IPS-20b (cell line): ENCODE measurements around the gene HIPK4.

ENCODE experiments used
- H3K27ac ChIP-seq: one replicate; pipeline ENCODE4 v1.5.1; 2013; ENCODE audit warnings: low read length
- H3K27me3 ChIP-seq: 2 replicates; pipeline ENCODE4 v1.6.1; 2013; ENCODE audit warnings: mild to moderate bottlenecking, low read length, inconsistent platforms; ENCODE audit not compliant: insufficient read depth
- H3K36me3 ChIP-seq: 2 replicates; pipeline ENCODE4 v1.6.1; 2013; ENCODE audit warnings: low read depth, mild to moderate bottlenecking, inconsistent platforms, low read length, moderate library complexity; ENCODE audit not compliant: insufficient read depth
- H3K4me1 ChIP-seq: 2 replicates; pipeline ENCODE4 v1.6.1; 2013; ENCODE audit warnings: mild to moderate bottlenecking, control low read depth, inconsistent platforms, low read length, moderate library complexity; ENCODE audit not compliant: insufficient read depth
- H3K4me3 ChIP-seq: 2 replicates; pipeline ENCODE4 v1.5.1; 2013; ENCODE audit warnings: mild to moderate bottlenecking, low read length, inconsistent platforms
- H3K9ac ChIP-seq: 2 replicates; pipeline ENCODE4 v1.6.1; 2013; ENCODE audit warnings: low read depth, mild to moderate bottlenecking, inconsistent platforms, low read length, moderate library complexity
- H3K9me3 ChIP-seq: 2 replicates; pipeline ENCODE4 v1.6.1; 2013; ENCODE audit warnings: mild to moderate bottlenecking, low read depth, low read length, inconsistent platforms; ENCODE audit not compliant: insufficient read depth

The HIPK4 gene

DNA sequence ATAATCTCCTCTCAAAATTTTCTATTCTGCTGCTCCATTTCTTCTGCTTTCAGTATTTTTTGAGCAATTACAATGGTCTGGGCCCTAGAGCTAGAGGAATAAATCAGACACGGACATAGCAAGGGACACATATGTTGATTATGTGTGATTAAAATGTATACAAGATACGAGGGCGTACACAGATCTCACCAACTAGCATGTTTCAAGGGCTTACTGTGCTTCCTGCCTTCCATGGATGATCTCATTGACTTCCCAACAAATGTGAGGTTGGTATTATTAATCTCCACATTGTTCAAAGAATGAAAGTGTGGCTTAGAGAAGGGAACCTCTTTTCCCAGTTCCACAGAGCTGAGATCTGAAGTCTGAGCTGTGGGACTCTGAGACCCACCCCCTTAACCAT is 32.3 kb downstream of the HIPK4 start:
- no peak overlapping the region for H3K9ac ChIP-seq
- no peaks in the 10 kb centered on the region for H3K9me3 ChIP-seq
- no peaks in the 10 kb centered on the region for H3K4me1 ChIP-seq
- no peak overlapping the region for H3K27ac ChIP-seq
- H3K27me3 ChIP-seq: no peaks in the 10 kb centered on the region
- H3K36me3 ChIP-seq: no peaks in the 10 kb centered on the region
- H3K4me3 ChIP-seq: no peak overlapping the region

- Histone ChIP-seq H3K4me1 (no peaks in the 10 kb centered on the region), H3K9me3 (no peaks in the 10 kb centered on the region), H3K4me3 (no peak overlapping the region), H3K36me3 (no peaks in the 10 kb centered on the region), H3K27ac (no peak overlapping the region), H3K27me3 (no peaks in the 10 kb centered on the region), H3K9ac (no peak overlapping the region)
Measured at GRCh38 chr19:40356681-40357595, 33.0 kb downstream of the HIPK4 start.

- H3K9me3 ChIP-seq: no peaks in the 10 kb centered on the region
- no peaks in the 10 kb centered on the region for H3K36me3 ChIP-seq
- H3K9ac ChIP-seq: no peak overlapping the region
- H3K27me3 ChIP-seq: no peaks in the 10 kb centered on the region
- no peaks in the 10 kb centered on the region for H3K4me1 ChIP-seq
- no peak overlapping the region for H3K27ac ChIP-seq
- H3K4me3 ChIP-seq: no peak overlapping the region
Measured at GRCh38 chr19:40355975-40356680, 33.9 kb downstream of the HIPK4 start.

- Histone ChIP-seq H3K9me3 (no peaks in the 10 kb centered on the region), H3K36me3 (no peaks in the 10 kb centered on the region), H3K4me3 (peak overlapping the region; percentile 91), H3K4me1 (no peaks in the 10 kb centered on the region), H3K9ac (peak overlapping the region; percentile 82), H3K27me3 (no peaks in the 10 kb centered on the region), H3K27ac (no peak overlapping the region)
Measured at GRCh38 chr19:40348961-40349507, 40.9 kb downstream of the HIPK4 start.

GRCh38 chr19:40348125-40348913 is 41.7 kb downstream of the HIPK4 start, which contains the start of the genes C19orf47 and PLD3:
C19orf47 (minus strand) TSS chr19:40348397; CDS start chr19:40341857, 6,540 bp downstream.
PLD3 (plus strand) TSS chr19:40348695; CDS start chr19:40366484, 17,789 bp downstream.
- no peaks in the 10 kb centered on the region for H3K4me1 ChIP-seq
- peak within 1 kb of the TSS; percentile 91 for H3K4me3 ChIP-seq
- no peaks in the 10 kb centered on the region for H3K9me3 ChIP-seq
- peak within 1 kb of the TSS; percentile 82 for H3K9ac ChIP-seq
- H3K27ac ChIP-seq: no peak within 1 kb of the TSS
- H3K36me3 ChIP-seq: no peaks in the 10 kb centered on the region
- no peaks in the 10 kb centered on the region for H3K27me3 ChIP-seq

DNA sequence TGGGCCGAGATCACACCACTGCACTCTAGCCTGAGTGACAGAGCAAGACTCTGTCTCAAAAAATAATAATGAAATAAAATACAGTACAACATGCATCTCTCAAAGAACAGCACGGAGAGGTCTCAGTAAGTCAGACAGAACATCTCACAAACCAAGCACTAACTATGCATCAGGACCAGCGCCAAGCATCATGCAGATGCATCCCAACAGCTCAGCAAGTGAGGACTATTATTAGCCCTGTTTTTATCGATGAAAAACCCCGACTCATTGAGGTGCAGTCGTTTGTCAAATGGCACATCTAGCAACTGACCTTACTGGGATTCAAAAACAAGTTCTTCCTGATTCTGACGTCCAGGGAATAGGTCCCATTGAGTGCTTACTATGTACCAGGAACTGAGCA is 45.6 kb downstream of the HIPK4 start:
- Histone ChIP-seq H3K9me3 (no peaks in the 10 kb centered on the region), H3K36me3 (0 out of 2 replicates have a peak, but pooled peaks cover 4% of the 10 kb centered on the region), H3K27me3 (no peaks in the 10 kb centered on the region), H3K4me1 (no peaks in the 10 kb centered on the region), H3K27ac (no peak overlapping the region), H3K4me3 (no peak overlapping the region), H3K9ac (no peak overlapping the region)

- H3K9me3 ChIP-seq: no peaks in the 10 kb centered on the region
- H3K4me1 ChIP-seq: no peaks in the 10 kb centered on the region
- H3K4me3 ChIP-seq: no peak overlapping the region
- 0 out of 2 replicates have a peak, but pooled peaks cover 4% of the 10 kb centered on the region for H3K36me3 ChIP-seq
- H3K27ac ChIP-seq: no peak overlapping the region
- H3K9ac ChIP-seq: no peak overlapping the region
- H3K27me3 ChIP-seq: no peaks in the 10 kb centered on the region
Measured at GRCh38 chr19:40342644-40343311, 47.2 kb downstream of the HIPK4 start.

DNA sequence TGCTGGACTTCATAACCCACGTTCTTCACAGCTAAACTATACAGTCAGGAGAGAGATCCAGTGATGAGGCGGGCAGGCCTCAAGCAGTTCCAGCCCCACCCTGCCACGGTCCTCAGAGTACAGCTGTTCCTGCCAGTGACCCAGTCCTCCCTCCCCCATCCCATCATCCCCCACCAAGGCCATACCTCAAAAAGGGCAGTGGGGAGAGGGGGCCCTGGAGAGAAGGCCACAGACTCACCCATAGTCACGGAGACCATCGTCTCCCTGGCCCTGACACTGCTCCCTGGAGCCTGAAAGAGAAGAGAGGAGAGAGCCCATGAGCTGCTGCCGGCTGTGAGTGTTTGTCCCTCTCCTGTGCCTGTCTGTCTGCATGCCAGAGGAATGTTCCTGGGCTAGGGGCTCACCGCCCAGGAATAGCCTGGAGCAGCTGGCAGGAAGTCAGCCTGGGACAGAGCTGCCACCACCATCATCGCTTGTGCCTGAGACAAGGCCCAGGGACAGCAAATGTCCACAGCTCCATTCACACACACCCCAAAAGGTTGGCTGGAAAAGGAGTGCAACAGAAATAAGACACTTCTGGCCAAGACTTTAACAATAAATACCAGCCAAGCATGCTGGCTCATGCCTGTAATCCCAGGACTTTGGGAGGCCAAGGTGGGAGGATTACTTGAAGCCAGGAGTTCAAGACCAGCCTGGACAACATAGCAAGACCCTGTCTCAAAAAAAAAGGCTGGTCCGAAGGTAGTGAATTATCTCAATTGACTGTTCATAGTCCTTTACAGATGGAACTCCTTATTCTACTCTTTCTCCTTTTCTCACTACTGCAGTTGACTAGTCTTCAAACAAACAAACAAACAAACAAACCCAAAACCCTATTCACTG is 48.1 kb downstream of the HIPK4 start:
- Histone ChIP-seq H3K36me3 (0 out of 2 replicates have a peak, but pooled peaks cover 4% of the 10 kb centered on the region), H3K9me3 (no peaks in the 10 kb centered on the region), H3K9ac (no peak overlapping the region), H3K4me3 (no peak overlapping the region), H3K27ac (no peak overlapping the region), H3K4me1 (no peaks in the 10 kb centered on the region), H3K27me3 (no peaks in the 10 kb centered on the region)

DNA sequence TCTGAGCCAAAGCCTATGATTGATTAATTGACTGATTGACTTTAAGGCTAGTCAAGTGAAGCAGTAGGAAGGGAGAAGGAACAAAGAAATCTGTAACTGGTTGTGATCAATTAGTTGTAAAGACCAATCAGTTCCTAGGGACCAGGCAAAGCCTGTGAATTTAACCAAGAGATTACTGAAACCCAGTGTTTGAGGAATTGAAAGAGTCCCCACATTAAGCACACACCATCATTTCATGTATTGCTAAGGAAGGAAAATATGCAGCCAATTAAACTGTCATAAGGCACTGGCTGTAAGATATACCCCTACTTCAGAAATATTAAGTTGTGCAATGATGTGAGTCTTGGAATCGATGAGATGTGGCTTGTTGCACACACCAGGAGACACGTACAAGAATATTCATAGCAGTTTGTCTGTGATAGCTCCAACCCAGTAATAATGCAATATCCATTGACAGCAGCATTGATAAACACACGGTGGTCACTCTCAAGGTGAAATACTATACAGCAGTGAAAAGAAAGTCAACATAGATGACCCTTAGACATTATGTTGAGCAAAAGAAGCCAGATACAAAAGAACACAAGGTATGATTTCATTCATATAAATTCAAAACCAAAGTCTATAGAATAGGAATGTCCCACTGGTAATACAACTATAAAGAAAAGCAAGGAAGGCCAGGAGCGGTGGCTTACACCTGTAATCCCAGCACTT is 50.8 kb downstream of the HIPK4 start:
- Histone ChIP-seq H3K36me3 (peaks cover 14% of the 10 kb centered on the region; the same call in 1 of the 2 replicates), H3K9me3 (no peaks in the 10 kb centered on the region), H3K9ac (no peak overlapping the region), H3K4me1 (no peaks in the 10 kb centered on the region), H3K27me3 (no peaks in the 10 kb centered on the region), H3K27ac (no peak overlapping the region), H3K4me3 (no peak overlapping the region)

DNA sequence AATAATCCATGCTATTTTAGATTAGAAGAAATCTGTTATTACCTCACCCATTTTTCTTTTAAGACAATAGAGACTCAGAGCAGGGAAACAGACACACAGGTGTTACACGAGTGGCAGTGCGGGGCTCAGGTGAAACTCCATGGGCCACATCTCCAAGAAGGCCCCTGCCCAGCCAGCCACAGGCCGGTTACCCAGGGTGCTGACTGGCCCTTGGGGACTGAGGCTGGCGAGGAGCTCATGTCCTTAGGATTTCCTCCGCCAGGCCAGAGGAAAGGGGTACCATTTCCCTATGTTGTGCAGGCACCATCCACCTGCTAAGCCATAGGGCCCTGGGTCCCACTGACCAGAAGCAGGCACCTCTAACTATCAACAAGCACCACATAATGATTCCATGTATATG is 52.4 kb downstream of the HIPK4 start:
- Histone ChIP-seq H3K9ac (no peak overlapping the region), H3K36me3 (peaks cover 26% of the 10 kb centered on the region), H3K4me3 (no peak overlapping the region)

More for the DNA sequence above, 52.4 kb downstream of the HIPK4 start:
- H3K9me3 ChIP-seq: no peaks in the 10 kb centered on the region
- no peak overlapping the region for H3K27ac ChIP-seq
- no peaks in the 10 kb centered on the region for H3K27me3 ChIP-seq
- H3K4me1 ChIP-seq: no peaks in the 10 kb centered on the region
